ENCODE results near the gene NAT14. TPM values are rescaled to one million over a fixed set of nuclear protein-coding genes. Genes with fewer than 3 reads are reported as not detected.
"Not testable (repeated sequence)": the region's sequence is repeated elsewhere in the genome, so short reads cannot be mapped to it uniquely, and the experiment has no call there.

NAT14 gene
- total RNA-seq = 14.2 TPM

DNA sequence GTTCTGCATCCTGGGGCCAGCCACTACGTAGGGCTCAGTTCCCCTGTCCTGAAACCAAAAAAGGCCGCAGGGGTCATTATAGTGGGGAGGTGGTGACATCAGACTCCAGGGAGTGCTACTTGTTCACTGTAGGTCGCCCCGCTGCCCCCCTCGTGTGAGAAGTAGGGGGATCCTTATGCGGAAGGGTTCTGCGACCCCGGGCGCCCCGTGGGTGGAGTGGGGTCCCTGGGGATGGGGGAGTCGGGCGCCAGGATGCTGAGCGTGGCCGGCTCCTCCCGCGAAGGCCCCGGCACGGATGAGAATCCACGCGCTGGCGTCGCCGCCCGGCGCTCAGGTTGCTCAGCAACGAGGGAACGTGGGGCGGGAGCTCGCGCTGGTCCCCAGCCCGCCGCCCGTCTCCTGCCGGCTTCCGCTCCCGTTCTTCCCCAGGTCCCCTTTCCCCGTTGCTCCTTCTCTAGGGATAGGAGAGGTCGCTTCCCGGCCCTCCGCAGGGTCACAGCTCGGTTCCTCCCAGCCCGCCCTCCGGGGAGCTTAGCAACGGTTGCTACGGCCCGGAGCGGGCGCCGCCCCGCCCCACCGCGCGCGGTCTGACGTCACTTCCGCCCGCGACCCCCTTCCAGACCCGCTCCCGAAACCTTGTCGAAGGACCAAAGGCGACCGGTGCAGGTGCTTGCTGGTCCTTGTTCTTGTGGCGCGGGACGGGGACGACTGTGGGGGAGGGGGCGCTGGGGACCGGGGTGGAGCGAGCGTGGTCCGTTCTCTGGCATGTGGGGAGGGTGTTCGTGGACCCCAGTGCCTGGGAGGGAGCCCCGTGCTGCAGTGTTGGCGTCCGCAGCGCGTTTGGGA, at the start of gene NAT14:
TSS of gene NAT14 (plus strand) at position 596 of the 846 bp plus-strand sequence. CDS start 521 bp downstream, outside the sequence.
- peak; percentile 57 for DNase-seq (ENCODE audit: low spot score)

GRCh38 chr19:55436847-55437246, 48.1 kb upstream of the NAT14 start:
- DNase-seq (ENCODE audit: low spot score) = no peak

DNA sequence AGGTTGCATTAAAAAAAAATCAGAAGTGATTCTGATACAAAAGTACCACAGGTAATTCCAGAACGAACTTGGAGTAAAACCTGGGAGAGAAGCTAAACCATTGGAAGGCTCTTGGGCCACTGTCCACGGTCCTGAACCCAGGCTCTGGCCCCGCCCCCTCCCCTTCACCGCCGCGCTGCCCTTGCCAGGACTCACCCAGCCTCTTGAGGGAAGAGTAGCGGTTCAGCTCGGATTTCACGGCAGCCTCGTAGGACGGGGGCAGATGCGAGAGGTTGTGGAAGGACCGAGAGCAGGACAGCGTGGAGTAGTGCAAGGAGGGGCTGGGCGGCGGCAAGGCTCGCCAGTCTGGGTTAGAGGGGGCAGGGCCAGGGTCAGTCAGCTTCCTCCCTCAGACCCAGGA, 47.6 kb upstream of the NAT14 start:
- DNase-seq (ENCODE audit: low spot score) = no peak

GRCh38 chr19:55439052-55439451, 45.9 kb upstream of the NAT14 start:
- no peak for DNase-seq (ENCODE audit: low spot score)

GRCh38 chr19:55440411-55441105, 44.4 kb upstream of the NAT14 start:
- DNase-seq (ENCODE audit: low spot score) = no peak

- DNase-seq (ENCODE audit: low spot score) = no peak
Observed at GRCh38 chr19:55441319-55441691, 43.7 kb upstream of the NAT14 start.

DNA sequence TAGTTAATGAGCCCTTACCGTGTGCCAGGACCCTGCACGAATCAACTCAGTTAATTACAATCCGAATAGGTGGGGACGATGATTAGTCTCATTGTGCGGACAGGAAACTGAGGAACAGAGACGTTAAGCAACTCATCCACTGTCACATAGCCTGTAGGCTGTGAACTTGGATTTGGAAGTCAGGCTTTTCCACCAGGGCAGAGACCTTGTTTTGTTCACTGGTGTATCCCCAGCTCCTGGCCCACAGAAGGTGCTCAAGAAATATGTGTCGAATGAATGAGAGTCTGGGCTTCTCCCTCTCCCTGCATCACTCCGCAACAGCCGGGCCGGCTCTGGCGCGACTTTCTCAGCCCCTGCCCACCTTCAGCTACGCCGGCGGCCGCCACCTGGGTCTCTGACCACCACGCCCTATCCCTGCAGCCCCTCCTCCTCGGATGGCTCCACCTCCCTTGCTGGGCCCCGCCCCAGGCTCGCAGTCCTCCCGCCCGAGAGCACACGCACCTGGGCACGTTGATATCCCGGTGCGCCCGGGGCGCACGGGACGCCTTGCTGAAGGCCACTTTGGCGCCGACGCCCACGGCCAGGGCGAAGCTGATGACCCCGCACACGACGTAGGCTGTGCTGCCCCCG, 43.2 kb upstream of the NAT14 start:
- no peak for DNase-seq (ENCODE audit: low spot score)

DNA sequence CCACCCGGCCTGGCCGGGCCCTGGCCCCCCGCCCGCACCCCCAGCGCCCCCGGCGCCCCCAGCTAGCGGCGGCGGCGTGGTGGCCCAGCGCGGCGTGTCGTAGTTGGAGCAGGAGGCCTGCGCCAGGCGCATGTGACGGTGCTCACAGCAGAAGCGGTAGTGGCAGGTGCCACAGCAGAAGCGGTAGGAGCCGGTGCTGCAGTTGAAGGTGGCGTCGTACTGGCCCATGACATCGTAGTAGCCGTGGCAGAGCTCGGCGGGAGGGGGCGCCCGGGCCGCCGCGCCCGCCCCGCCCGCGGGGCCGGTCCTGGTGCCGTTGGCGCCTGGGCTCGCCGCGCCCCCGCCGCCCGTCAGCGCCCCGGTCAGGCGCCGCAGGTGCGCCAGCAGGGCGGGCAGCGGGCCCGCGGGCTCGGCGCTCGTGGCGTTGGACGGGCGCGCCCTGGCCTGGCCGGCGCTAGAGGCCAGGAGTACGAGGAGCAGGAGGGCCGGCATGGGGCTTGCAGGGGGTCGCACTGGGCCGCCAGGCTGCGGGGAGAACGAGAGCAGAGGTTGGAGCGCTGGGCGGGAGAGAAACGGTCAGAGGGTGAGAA, 42.5 kb upstream of the NAT14 start:
- no peak for DNase-seq (ENCODE audit: low spot score)

DNA sequence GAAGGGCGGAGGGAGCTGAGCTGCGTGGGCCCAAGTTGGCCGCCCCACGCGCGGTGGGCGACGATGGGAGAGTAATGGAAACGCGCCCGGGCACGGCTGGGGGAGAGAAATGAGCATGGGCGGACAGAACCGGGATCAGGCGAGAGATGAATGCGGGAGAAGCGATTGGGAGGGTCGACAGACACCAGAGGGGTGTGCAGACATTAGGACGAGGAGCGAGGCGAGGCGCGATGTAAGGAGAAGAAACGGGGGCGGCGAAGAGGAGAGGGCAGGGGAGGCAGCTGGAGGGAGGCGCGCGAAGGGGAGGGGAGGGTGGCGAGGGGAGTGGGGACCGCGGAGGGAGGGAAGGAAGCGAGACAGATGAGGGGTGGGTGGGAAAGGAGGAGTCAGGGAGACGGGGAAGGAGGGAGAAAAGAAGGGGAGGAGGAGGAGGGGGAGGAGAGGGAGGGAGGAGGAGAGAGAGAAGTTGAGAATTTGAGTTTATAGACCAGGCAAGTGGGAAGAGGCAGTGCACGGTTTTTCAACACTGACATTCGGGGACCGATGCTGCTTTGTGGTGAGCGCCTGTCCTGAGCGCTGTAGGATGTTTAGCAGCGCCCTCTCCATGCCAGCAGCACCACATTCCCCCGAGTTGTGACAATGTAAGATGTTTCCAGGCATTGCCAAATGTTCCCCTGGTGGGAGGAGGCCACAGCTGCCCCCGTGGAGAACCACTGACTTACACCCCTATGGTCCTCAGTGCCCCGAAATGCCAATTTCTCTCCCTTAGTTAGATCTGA, 41.8 kb upstream of the NAT14 start, which contains the start of gene SHISA7:
TSS of gene SHISA7 (minus strand) at position 256 of the 779 bp plus-strand sequence. CDS start 437 bp downstream, outside the sequence.
- no peak for DNase-seq (ENCODE audit: low spot score)

DNA sequence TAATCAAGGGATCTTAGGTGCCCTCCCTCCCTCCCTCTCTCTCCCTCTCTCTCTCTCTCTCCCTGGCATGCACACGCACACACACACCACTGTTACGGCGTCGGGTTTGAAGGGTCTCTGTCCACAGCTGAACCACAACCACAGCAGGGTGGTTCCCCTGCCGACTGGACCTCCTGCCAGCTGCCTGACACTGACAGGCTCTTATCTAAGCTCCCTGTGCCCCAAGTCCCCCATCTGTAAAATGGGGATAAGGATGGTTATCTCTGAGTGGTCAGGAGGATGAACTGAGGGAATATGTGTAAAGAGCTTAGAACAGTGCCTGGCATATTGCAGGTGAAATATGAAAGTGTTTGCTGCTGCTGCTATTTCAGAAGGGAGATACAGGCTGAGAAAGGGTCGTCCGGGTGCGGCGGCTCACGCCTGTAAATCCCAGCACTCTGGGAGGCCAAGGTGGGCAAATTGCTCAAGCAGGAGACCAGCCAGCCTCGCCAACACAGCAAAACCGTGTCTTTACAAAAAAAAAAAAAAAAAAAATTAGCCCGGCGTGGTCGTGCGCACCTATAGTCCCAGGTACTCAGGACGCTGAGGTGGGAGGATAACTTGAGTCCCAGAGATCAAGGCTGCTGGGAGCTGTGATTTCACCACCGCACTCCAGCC, 41.0 kb upstream of the NAT14 start:
- no peak for DNase-seq (ENCODE audit: low spot score)

DNA sequence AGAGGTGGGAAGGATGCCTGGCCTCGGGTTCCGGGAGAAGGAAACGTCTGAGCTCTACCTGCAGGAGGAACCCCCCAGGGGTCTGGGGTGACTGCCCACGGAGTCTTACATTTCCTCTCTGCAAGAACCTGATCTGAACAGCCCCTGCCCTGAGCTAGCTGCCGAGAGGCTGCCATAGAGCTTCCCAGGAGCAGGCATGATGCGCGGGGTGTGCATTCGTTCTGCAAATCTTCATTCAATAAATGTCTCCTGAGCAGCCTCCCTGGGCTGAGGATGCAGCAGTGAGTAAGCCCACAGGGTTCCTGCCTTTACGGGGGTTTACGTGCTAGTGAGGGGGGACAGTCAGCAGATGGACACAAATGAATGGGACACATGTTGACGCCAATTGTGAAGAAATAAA, 40.3 kb upstream of the NAT14 start:
- DNase-seq (ENCODE audit: low spot score) = no peak

- DNase-seq (ENCODE audit: low spot score) = peak; percentile 67
Observed at GRCh38 chr19:55446060-55446459, 38.9 kb upstream of the NAT14 start.

- DNase-seq (ENCODE audit: low spot score) = no peak
Observed at GRCh38 chr19:55447421-55448174, 37.4 kb upstream of the NAT14 start.

GRCh38 chr19:55448175-55448490, 36.9 kb upstream of the NAT14 start:
- DNase-seq (ENCODE audit: low spot score) = not testable (repeated sequence)

DNA sequence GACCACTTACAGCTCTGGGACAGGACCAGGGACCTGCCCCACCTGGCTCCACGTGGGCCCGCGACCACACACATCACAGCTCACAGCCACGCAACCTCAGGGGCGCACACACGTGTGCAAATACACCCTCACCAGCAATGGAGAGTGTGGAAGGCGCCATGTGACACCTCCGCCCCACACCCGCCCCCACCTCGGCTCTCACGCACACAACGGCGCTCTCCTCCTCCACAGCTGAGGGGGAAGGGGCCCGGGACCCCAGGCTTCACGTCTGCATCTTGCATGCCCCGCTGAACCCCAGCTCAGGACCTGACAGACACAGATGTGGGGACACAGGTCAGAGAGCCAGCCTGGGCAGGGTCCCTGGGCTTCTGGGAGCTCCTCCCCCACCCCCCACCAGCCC, 35.5 kb upstream of the NAT14 start:
- DNase-seq (ENCODE audit: low spot score) = no peak

DNA sequence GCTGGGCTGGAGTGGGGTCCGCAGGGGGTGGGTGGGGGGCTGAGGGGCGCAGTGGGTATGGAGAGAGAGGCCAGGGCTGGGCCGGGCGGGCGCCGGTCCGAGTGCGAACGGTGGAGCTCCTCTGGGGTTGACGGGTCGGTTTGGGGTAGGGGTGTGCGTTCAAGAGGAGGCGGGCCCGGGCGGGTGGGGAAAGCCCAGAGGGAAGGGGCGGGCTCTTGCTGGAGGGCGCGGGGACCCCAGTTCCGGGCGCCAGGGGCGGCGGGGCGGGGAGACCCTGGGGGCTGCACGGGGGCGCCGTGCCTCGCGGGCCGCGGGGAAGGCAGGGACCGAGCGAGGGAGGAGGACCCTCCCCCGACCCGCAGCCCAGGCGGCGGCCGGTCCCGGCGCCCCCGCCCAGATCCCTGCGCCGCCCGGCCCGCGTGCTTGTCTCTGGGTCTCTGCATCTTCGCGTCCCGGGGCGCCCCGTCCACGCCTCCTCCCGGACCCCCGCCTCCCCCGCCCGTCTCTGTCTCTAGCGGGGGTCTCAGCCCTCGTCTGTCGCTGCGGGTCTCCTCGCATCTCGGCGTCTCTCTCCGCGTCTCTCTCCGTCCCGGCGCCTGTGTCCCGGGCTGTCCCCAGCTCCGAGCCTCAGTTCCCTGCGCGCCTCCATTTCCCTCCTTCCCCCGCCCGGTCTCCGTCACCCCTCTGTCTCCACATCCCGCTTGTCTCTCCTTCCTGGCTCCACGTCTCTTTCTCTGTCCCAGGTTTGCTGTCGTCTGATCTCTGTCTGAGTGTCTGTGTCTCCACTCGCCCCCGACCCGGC, 33.6 kb upstream of the NAT14 start:
- no peak for DNase-seq (ENCODE audit: low spot score)

DNA sequence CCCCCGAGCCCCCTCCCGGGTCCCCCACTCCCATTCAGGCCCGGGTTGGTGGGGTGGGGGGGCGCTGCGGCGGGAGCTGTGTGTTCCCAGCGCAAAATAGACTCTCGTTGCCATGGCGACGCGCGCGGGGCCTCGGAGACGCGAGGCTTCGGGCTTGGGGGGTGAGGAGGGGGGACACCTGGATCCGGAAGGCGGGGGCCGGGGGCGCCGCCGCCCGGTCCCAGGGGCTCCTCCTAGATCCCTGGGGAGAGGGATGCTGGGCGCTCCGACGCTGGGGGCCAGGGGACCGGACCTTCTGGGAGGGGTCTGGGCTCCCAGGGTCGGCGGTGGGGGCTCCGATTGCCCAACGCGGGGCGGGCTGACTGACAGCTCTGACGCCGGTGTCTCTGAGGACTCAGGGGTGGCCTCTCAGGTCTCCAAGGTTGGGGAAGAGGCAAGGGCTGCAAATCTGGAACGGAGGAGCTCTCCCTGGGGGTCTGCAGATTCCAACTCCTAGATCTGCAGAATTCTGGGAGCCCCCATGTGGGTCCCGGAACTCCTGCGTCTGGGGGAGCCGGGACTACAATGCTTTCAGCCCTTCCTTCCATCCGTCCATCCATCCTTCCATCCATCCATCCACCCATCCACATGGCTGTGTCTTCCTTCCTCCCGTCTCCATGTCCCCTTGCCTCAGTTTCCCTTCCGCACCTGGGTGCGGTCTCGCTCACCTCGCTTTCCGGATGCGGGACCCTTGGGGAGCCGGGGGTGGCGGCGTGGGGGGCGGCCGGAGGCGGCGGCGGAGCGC, 32.8 kb upstream of the NAT14 start:
- DNase-seq (ENCODE audit: low spot score) = no peak

DNA sequence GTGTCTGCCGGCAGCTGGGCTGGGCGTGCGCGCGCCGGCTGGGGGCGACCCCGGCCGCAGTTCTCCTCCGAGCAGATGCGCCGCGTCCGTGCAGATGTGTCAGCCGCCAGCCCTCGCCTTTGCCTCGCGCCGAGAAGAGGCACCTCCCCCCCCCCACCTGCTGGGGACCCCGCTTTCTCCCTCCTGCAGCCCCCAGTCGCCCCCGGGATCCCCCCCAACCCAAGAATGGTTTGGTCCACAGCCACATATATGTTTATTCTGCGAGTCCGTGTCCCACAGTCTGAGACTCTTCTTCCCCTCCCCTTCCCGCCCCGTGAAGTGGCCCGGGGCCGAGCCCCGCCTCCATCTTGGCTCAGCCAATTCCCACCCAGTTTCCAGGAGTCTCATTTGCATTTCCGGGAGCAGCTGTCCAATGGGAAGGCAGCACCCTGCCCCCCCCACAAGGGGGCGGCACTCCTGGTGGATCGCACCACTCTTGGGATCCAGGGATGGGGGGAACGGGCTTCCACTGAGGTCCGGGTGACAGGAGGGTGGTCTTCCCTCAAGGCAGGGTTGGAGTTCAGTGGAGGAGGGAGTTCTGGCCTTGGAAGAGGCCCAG, 32.1 kb upstream of the NAT14 start:
- no peak for DNase-seq (ENCODE audit: low spot score)

Data from ureter (tissue), 1 donor.